DND-41 (cell line): ENCODE measurements around the gene MPI.

Source experiments
- EZH2 ChIP-seq: IDR thresholded peaks from 3 replicates; pipeline ENCODE4 v1.6.1; 2012; ENCODE audit warnings: borderline replicate concordance, low read depth, mild to moderate bottlenecking, moderate library complexity, low read length, inconsistent platforms; ENCODE audit not compliant: severe bottlenecking
- TF ChIP-seq, protein P1 (sequence below): IDR thresholded peaks from 2 replicates; pipeline ENCODE4 v1.5.1; 2012; ENCODE audit warnings: borderline replicate concordance, low read length, moderate library complexity, mild to moderate bottlenecking; ENCODE audit not compliant: poor library complexity, severe bottlenecking; ENCODE audit errors: extremely low read depth

DNA sequence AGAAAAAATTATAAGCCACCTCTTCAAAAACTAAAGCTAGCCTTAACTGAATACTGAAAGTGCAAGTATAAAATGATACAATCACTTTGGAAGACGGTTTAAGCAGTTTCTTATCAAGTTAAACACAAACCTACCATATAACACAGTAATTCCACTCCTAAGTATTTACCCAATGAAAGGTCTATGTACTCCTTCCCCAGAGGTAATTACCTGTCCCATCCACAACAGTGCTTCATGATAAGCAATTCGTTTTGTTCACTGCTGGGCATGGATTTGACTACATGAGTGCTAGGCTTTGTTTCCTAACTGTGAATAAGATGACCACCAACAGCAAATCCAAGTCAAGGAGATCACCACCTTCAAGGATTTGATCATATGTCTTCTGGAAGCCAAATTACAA, 43.7 kb downstream of the MPI start:
- TF ChIP-seq, protein P1, sequence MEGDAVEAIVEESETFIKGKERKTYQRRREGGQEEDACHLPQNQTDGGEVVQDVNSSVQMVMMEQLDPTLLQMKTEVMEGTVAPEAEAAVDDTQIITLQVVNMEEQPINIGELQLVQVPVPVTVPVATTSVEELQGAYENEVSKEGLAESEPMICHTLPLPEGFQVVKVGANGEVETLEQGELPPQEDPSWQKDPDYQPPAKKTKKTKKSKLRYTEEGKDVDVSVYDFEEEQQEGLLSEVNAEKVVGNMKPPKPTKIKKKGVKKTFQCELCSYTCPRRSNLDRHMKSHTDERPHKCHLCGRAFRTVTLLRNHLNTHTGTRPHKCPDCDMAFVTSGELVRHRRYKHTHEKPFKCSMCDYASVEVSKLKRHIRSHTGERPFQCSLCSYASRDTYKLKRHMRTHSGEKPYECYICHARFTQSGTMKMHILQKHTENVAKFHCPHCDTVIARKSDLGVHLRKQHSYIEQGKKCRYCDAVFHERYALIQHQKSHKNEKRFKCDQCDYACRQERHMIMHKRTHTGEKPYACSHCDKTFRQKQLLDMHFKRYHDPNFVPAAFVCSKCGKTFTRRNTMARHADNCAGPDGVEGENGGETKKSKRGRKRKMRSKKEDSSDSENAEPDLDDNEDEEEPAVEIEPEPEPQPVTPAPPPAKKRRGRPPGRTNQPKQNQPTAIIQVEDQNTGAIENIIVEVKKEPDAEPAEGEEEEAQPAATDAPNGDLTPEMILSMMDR = no peak
- TF ChIP-seq EZH2 = no peak
